Measurements from ENCODE around the gene SPDYE4. TPM values are rescaled to one million over a fixed set of nuclear protein-coding genes. Genes with fewer than 3 reads are reported as not detected.

Gene SPDYE4
- total and polyA plus RNA-seq, 2 experiments from 2014 or later, result not detected

- no peak for TF ChIP-seq REST (IDR thresholded peaks at IDR 0.05; ENCODE audit: unreplicated experiment)
- TF ChIP-seq CTCF (conservative IDR thresholded peaks at IDR 0.05; ENCODE audit: low read depth in 2 of 2), result no peak
- no peak for TF ChIP-seq EZH2phosphoT487 (IDR thresholded peaks at IDR 0.05; ENCODE audit: unreplicated experiment)
- no peak for TF ChIP-seq ETS1 (IDR thresholded peaks at IDR 0.05)
- TF ChIP-seq CREB1 (CRISPR knock-in tag; IDR thresholded peaks at IDR 0.05; ENCODE audit: low read depth), result no peak
- no peak for TF ChIP-seq JUNB (IDR thresholded peaks at IDR 0.05; ENCODE audit: unreplicated experiment)
- TF ChIP-seq POLR2AphosphoS5 (IDR thresholded peaks at IDR 0.05; ENCODE audit: low read depth), result no peak
Observed at GRCh38 chr17:8776881-8777280, 18.5 kb upstream of the SPDYE4 start (continued).

- H3F3A ChIP-seq (replicated peaks; ENCODE audit: low read depth), result no peaks in the 10 kb centered on the region
- no peak overlapping the region for H3K27ac ChIP-seq (ENCODE audit: low read depth)
- peaks cover 3% of the 10 kb centered on the region for H3K27me3 Mint-ChIP-seq (ENCODE audit: insufficient read depth, low read depth, poor library complexity)
- no peak overlapping the region for H3K4me3 Mint-ChIP-seq
- no peaks in the 10 kb centered on the region for H3K79me2 ChIP-seq (replicated peaks; ENCODE audit: insufficient read depth)
- H3K4me1 ChIP-seq (ENCODE audit: insufficient read depth), result no peaks in the 10 kb centered on the region
- ATAC-seq, result no peak
- H4K20me1 ChIP-seq (replicated peaks; ENCODE audit: insufficient read depth), result no peaks in the 10 kb centered on the region
- no peaks in the 10 kb centered on the region for H3K27me3 ChIP-seq (ENCODE audit: insufficient read depth)
- no peak overlapping the region for H3K27ac Mint-ChIP-seq
- H3K9me3 Mint-ChIP-seq, result no peaks in the 10 kb centered on the region; the same call in 2 of the 3 replicates
- no peak overlapping the region for H3K4me3 ChIP-seq
- H3K4me1 Mint-ChIP-seq, result peaks cover 4% of the 10 kb centered on the region; the same call in 2 of the 3 replicates
- H3K36me3 ChIP-seq (ENCODE audit: insufficient read depth), result no peaks in the 10 kb centered on the region
- no peak overlapping the region for H2AFZ ChIP-seq
- H3K4me2 ChIP-seq, result no peak overlapping the region
- no peak for DNase-seq (ENCODE audit: low spot score)
- H3K36me3 Mint-ChIP-seq (ENCODE audit: low read depth), result no peaks in the 10 kb centered on the region
- no peaks in the 10 kb centered on the region; the same call in 1 of the 2 replicates for H3K9me2 ChIP-seq (ENCODE audit: insufficient read depth)
- no peak for TF ChIP-seq REST (IDR thresholded peaks at IDR 0.05; ENCODE audit: unreplicated experiment)
- TF ChIP-seq POLR2AphosphoS5 (IDR thresholded peaks at IDR 0.05; ENCODE audit: low read depth), result no peak
- no peak for TF ChIP-seq EZH2phosphoT487 (IDR thresholded peaks at IDR 0.05; ENCODE audit: unreplicated experiment)
- no peak for TF ChIP-seq ETS1 (IDR thresholded peaks at IDR 0.05)
- no peak for TF ChIP-seq EZH2 (IDR thresholded peaks at IDR 0.05; ENCODE audit: low read depth, unreplicated experiment)
- TF ChIP-seq ZNF114 (CRISPR knock-in tag; IDR thresholded peaks at IDR 0.05), result no peak
- no peak for TF ChIP-seq CTCF (conservative IDR thresholded peaks at IDR 0.05; ENCODE audit: low read depth in 2 of 2)
- no peak for TF ChIP-seq STAT1 (IDR thresholded peaks at IDR 0.05; ENCODE audit: unreplicated experiment)
Observed at GRCh38 chr17:8776248-8776647, 17.9 kb upstream of the SPDYE4 start.
